HG02938 (cell line): ENCODE results near the gene TGFA.

Source experiments
- ATAC-seq: cut with Tn5 transposase; IDR thresholded peaks from one replicate; pipeline ENCODE4 v1.9.1; 2021; ENCODE audit warnings: mild to moderate bottlenecking, moderate library complexity; ENCODE audit not compliant: unreplicated experiment

Gene TGFA

DNA sequence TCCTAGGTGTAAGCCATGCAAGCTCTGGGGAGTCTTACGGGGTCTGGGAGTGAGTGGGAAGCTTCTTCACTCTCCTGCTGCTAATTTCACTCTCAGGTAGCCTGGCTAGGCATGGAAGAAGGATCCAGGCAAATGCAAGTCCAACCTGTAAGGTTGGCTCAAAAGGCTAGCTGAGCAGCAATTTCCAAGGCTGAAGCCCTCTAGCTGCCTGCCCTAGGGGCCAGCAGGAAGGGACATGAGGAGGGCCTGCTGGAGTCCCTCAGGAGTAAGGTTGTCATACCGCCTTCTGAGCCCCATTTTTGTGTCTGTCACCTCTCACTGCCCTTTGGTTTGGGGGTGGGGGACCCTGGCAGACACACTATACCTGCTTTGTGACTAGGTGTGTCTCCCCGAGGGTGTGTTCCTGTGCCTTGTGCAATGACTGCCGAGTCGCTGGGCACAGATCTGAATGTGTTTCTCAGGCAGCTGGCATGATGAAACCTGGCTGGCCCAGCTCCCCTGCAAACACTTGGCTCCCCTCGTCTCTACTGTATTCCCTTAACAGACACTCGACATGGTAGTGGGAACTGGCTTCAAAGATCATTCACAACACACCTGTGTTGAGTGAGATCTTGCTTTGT, 127.8 kb downstream of the TGFA start:
- no peak for ATAC-seq

DNA sequence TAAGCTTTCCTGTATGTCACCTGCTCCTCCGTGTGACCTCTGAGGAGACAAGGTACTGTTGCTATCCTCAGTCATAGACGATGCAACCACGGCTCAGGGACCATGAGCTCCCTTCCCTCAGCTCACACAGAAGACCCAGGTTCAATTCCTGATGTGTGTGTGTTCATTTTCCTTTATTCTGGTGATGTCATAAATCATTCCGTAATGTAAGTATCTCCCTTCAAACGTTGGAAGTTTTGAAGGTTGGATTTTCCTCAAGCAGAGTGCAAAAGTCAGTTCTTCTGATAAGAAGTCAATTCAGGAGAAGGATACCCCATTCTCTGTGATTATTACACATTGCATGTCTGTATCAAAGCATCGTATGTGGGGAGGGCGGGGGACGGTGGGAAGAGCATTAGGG, 132.9 kb downstream of the TGFA start:
- no peak for ATAC-seq

DNA sequence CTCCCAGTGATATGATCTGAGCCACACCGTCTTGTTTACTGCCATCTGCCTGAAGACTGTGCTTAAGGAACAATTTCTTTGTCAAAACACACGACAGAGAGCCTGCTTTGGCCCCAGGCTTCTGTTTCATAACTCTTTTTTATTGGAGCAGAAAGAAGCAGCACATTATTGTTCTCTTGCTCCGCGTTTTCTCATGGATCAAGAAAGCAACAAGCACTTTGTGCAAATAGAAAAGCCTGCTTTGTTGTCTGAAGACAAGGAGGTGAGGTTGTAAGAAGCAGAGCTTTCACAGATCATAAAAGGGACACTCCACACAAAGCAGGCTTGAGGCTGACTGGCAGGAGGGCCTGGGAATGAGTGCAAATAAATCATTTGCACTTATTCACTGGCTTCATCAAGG, 133.5 kb downstream of the TGFA start:
- ATAC-seq = no peak

DNA sequence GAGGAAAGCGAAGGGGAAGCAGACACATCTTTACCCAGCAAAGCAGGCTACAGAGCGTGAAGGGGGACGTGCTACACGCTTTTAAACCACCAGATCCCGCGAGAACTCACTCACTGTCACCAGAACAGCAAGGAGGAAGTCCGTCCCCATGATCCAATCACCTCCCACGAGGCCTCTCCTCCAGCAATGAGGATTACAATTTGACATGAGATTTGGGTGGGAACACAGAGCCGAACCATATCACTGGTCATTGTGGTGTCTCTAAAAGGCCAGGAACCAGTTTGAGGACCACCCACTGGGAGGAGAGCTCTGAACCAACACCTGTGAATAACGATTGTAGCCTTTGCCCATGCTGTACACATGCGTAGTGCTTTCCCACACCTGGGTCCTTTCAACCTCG, 135.1 kb downstream of the TGFA start:
- no peak for ATAC-seq

DNA sequence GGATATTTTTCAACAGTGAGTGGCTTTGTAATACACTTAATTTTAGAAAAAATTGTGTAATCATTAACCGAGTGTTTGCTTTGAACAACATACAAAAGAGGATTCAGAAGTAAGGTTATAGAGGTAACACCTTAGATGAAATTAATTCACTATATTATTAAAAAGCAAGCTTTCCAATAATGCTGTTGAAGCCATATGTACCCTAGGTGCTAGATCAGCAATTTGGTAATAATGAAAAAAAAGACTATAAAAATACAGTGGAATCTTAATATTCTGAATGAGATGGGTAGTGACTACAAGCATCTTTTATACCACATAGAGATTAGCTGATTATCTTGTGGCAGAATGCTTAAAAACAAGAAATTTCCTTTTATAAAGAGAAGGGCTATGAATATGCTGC, 136.6 kb downstream of the TGFA start:
- no peak for ATAC-seq

DNA sequence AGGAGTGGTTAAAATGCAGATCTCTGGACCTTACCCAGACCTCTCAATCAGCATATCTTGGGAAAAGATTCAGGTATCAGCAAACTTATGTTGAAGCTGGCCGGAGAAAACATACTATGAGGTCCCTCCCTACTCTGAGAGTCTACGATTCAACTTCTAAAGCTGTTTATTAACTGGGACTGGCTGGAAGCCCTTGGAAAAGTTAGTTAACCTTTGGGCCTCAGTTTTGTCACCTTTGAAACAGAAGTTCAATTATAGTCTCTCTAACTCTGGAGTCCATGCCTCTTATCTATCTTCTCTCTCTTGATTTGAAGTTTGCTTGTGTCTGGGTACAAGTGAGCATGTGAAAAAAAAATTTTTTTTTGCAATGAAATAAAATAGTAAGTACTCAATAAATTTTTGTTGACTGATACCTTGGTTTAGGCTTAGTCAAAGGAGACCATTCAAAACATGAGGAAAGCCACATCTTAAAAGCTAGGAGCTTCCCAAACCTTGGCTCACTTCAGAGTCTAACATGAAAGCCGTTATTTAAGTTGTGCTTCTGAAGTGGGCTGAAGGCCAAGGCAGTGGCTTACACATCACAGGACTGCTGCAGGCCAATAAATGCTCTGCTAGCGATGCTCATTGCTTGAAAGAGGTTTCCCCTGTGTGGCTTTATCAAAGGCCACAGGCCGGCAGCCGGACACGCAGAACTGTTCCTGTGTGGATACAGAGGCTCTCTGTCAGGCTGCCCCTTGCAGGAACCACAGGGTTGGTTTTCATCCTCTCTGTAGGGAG, 141.1 kb downstream of the TGFA start:
- ATAC-seq = no peak

DNA sequence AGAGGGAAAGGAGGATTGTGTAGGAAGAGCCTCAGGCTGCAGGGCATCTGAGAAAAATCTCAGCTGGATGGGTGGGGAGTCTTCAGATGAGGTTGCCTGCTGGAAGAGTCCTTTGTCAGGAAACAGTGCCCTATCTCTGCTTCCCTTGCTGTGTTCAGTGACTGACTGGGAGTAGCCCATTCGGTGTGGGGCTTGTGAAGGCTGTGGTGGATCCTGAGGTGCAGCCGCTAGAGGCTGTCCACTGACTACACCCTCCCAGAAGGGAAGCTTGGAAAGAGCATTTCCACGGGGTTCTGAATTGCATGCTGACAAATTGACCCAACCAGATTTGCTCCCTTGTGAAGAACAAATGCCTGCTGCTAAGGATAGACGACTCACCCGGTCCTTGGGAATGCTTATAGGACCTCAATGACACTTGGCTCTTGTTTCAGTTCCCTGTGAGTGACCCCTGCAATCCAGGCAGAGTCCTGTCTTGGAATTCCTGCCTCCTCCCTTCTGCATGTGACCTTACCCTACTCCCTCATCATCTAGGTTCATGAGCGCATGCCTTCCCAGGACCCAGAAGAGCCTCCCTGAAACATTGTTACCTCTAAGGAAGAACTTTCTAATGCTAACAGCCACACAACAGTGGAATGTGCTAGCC, 142.0 kb downstream of the TGFA start:
- no peak for ATAC-seq

DNA sequence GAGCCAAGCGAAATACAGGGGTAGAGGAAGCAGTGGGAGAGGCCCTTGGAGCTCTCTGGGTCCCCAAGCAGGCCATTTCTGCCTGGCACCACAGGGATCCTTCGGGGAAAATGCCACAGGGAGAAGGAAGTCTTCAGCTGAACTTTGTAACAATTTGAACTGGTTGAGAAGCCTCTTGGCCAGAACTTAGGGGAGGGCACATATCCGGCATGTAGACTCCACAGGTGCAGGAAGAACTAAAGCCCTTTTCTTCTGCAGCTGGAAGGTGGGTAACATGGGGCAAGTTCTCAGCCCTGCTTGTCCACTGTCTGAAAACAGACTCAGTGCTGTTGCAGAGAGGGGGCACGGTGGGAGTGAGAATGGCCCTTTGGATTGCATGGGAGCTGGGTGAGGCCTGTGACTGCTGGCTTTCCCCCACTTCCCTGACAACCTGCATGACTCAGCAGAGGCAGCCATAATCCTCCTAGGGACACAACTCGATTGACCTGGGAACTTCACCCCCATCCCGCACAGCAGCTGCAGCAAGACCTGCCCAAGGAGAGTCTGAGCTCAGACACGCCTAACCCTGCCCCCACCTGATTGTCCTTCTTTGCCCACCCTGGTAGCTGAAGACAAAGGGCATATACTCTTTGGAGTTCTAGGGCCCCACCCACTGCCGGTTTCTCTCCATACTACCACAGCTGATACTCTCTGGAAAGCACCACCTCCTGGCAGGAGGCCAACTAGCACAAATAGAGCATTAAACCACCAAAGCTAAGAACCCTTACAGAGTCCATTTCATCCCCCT, 150.2 kb downstream of the TGFA start:
- no peak for ATAC-seq

DNA sequence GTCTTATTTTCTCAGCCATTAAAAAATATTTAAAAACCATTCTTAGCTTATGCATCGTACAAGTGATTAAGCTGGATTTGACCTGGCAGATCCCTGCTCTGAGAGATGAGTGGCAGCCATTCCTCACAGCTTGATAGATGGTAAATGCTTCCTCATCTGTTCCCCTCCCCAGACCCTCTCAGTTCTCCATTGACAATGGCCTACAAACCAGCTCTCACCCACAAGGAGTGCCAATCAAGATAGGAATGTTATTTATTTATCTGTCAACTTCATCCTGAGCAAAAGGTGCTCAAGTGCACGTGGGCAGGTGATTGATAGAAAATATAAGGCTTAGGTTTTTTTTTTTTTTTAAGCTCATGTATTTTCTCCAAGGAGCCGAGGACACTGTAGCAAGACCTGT, 153.1 kb downstream of the TGFA start:
- ATAC-seq = no peak

DNA sequence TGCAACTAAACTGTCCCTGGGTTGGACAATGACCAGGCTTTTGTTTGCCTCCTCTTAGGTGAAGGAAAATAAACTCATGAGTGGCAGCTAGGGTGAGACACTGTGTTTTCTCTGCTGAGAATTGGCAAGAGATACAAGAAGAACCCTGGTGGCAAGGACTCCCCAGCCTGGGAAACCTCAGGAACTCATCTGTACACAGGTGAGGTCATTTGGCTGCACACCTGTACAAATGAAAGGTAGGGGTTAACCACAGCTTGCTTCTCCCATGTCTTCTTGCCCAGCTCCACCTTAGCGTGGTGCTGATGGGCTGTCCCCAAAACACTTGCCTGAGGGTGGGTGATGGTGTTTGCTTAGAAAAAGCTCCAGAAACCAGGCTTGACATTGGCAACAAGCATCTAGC, 154.6 kb downstream of the TGFA start:
- no peak for ATAC-seq
